Activated CD8-positive, alpha-beta memory T cell treated with anti-CD3 and anti-CD28 coated beads, Interleukin-2, amount 50 U/mL, for 24 hours (primary cell): ENCODE data around the gene HMGA1.

Experiments
- DNase-seq: peaks from one replicate; pipeline ENCODE4 v3.0.0-alpha.2; 2020; ENCODE audit errors: extremely low read depth

Gene HMGA1

DNA sequence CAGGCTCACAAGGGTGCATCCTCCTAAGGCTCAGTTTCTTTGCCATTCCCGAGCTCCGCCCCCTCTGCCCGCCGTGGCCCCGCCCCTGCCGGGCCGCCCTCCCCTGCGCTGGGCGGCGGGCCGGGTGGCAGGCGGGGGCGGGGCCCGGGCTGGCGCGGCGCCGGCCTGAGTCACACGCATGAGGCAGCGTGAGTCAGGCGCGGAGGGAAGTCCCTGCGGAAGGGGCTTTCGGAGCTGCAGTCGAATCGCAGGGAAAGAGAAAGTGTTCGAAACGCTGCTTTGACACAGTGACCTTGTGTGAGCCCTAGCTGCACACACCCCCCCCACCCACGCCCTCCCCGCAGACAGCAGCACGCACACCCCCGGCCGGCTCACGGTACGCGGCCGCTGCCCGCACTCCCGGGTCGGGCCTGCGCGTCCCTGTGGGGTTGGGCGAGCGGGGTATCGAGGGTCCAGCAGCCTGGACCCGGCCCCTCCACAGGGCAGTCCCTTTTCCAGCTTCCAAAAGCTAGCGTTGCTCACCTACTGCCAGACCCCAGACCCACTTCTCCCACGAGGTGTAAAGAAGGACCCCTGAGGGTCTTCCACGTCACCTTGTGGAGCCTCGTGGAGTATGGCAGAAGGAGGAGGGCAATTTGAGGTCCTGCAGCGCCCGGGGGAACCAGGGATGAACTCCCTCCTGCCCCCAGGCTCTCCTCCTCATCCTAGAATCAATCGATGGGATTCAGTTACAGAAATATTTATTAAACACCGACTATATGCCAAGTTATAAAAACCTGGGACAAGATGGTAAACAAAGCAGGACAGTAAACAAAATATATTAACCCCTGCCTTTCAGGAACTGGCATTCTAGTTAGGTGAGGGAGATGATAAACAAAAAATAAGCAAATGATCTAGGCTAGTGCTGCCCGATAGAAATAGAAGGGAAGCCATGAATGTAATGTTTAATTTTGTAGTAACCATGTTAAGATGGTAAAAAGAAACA lies 12.4 kb upstream of the HMGA1 start:
- peak; percentile 75 for DNase-seq

- no peak for DNase-seq
Measured at GRCh38 chr6:34225551-34225950, 11.1 kb upstream of the HMGA1 start.

DNA sequence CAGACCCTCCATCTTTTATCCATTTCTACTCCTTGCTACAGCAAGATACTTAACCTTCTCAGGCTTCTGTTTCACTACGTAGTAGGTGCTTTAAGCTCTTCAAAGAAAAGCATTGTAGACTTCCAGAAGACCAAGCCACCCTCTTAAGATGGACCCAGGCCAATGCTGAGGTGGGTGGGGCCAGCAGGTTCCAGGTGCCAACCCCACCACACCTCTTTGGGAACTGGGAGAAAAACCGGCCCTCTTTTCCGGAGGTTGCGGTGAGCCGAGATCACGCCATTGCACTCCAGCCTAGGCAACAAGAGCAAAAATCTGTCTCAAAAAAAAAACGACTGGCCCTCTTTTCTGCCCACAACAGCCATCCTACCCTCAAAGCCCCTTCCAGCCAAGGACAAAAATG lies 10.6 kb upstream of the HMGA1 start:
- DNase-seq = no peak

DNA sequence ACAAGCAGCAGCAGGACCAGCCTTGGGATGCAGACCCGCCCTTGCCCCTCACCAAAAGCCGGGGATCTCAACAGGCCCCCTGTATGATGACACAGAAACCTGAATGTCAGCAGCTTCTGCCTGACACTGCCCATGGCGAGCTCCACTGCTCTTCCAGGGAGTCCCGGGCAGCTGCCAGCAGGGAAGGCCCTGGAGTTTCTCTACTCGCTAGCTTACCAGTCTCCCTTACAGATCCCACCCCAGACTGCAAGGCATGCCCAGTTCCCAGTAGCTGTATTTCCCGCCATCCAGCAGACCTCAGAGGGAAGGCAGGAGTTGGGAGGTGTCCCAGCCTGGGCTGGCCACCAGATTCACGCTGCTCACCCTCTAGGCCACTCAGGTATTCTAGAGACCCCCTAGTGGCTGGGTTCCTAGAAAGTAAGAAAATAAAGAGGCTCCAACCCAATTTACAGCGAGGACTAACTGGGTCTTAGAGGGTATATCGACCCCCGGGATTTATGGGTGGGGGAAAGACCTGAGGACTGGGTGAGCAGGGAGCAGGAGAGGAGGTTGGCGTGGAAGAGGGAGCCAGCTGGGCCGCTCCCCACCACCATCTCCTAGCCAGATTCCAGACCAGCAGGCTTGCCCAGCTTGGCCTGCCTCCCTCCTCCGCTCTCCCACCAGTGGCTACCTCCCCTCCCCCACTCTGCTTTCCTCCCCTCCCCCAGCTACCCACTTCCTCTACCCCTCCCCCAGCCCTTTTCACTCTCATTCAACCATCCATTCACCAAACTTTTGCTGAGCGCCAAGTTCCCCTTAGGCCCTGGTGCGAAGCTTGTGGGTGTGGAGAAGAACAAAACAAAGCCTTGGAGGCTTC lies 9.7 kb upstream of the HMGA1 start:
- no peak for DNase-seq

- no peak for DNase-seq
Measured at GRCh38 chr6:34227761-34228421, 8.8 kb upstream of the HMGA1 start.

DNA sequence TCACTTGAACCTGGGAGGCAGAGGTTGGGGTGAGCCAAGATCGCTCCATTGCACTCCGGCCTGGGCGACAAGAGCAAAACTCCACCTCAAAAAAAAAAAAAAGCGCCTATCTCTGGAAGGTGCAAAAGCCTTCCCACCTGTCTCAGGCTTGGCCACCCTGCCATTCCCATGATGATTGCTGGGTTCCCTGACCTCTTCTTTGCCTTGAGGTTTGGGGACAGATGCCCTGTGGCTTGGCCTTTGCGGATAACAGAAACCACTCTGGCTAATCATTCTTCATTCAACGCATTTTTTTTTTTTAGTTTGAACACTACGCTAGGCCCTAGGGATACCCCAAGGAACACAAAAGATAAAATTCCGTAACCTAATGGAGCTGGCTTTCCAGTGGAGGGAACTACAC lies 6.8 kb upstream of the HMGA1 start:
- no peak for DNase-seq

- no peak for DNase-seq
Measured at GRCh38 chr6:34230653-34231371, 5.9 kb upstream of the HMGA1 start.

DNA sequence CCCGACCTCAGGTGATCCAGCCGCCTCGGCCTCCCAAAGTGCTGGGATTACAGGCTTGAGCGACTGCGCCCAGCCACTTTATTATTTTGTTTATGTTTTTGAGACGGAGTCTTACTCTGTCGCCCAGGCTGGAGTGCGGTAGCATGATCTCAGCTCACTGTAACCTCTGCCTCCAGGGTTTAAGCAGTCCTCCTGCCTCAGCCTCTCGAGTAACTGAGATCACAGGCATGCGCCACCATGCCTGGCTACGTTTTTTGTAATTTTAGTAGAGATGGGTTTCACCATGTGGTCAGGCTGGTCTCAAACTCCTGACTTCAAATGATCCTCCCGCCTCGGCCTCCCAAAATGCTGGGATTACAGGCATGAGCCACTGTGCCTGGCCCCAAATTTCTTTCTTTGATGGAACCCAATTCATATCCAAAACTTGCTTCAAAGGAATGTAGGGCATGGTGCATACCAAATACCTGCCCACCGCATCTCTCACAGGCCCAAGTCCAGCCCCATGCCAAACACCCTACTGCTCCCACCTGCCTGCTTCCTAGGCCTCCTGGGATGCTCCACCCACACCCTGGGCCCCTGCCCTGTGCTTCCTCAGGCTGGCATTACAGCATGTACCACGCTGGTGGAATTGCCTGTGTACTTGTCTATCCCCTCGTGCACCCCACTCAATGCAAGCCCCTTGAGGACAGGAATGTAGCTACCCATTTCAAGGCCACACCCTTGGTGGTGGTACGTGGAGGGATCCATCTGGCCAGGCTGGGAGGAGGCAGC lies 4.9 kb upstream of the HMGA1 start:
- no peak for DNase-seq

GRCh38 chr6:34232901-34233300 lies 3.8 kb upstream of the HMGA1 start:
- no peak for DNase-seq

DNA sequence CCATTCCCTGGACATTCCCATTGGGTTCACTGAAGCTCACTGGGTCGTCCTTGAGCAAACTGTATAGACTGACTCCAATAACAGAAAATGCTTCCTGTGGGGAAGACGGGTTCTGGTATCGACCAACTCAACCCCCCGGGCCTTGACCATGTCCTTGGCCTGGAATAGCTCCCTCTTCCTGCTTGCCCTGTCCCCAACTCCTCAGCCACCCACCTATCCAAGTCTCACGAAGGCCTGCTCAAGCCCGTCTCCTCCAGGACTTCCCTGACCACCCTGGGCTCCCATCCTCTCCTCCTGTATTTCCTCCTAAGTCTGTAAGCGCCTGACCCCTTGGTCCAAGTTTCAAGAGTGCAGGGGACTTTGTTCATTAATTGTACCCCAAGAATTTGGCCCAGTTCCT lies 2.8 kb upstream of the HMGA1 start:
- DNase-seq = no peak

DNA sequence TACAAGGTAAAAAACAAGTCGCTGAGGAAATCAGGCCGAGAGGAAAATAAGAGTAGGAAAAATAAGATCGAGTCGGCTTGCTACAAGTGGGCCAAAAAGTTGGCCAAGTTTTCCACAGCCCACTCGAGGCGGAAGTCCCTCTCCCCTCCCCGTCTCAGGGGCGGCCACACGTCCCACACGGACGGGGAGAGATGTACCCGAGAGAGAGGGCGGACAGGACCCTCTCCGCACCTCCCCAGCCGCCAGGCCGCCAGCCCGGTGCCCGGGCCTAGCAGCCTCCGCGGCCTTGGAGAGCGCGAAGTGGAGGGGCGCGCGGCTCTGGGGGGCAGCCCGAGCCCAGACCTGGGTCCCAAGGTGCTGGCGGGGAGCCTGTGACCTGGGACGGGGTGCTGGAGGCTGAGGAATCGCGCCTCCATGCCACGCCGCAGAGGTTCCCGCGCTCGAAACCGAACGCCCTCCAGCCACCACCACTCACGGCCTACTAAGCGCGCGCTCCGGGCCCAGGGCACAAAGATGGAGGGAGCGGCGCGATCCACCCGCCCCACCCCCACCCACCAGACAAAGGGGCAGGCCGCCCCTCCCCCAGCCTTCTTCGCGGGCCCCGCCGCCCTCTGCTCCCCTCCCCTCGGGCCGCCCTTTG lies 1.9 kb upstream of the HMGA1 start:
- no peak for DNase-seq

DNA sequence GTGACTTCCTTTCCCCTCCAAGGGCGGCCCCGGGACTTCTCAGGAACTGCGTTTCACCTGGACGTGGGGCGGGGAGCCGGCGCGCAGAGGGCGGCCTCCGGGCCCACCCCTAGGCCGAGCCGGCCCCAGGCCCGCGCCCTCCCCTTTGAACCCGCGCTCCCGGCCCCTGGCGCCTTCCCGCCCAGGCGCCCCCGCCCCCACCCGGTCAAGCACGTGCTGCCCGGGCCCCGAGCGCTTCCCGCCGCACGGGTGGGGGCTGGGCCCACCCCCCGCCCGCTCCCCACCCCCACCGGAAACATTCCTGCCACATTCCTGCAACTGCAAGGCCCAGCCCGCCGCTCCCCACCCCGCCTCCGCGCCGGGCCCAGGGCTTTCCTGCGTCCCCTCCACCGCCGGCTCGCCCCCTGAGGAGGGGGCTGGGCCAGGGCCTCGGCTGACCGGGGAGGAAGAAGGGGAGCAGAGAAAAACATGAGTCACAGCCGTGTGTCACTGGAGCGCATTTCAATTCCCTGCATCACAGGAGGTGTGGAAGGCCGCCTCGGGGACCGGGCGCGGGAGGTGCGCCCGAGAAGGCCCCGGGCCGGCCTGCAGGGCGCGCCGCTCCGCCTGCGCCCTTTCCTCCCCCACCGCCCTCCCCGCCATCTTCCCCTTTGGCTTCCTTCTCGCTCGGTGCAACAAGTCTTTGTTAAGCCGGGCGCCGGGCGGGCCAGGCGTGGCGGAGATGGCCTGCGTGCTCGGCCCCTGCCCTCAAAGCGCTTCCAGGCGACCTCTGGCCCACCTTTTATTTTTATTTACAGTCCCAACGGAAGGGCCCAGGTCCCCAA lies 1.2 kb upstream of the HMGA1 start:
- no peak for DNase-seq

- DNase-seq = no peak
Measured at GRCh38 chr6:34236131-34236442, 586 bp upstream of the HMGA1 start.

- DNase-seq = no peak
Measured at GRCh38 chr6:34237316-34237721, 646 bp downstream of the HMGA1 start.

DNA sequence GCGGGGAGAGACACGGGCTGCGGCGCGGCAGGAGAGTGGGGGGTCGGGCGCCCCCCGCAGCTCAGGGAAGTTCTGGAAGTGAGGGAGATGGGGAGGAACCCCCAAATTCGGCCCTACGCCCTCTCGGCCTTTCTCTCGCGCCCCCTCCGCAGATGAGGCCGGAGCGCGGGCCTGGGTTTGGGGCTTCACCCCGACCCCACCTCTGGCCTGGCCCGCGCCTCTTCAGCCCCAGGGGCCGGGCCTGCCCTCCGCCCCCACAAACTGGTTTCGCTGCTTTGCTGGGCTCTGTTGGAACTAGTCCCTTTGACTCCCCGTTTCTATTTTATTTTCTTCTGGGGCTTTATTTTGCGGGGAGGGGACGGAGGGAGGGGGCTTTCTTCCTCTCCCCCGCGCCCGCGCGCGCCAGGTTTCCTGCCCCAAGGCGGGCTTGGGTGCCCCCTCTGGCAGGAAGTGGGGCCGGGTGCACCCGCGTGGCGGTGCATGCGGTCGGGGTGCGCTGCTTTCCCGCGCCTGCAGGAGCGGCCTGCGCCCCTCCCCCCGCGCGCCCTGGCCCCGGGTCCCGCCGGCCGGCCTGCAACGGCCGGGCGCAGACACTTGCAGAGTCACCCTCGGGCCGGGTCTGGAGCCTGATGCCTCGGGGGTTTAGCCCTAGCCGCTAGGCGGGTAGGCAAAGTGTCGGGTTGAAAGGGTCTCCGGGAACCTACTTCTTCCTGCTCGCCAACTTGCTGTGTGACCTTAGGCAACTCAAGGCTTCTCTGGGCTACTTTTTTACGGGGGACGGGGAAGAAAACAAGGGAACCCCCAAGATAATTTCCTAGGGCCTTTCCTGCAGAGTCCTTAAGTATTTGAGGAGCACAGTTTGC lies 1.3 kb downstream of the HMGA1 start:
- no peak for DNase-seq

GRCh38 chr6:34238585-34239499 lies 2.2 kb downstream of the HMGA1 start:
- DNase-seq = no peak

DNA sequence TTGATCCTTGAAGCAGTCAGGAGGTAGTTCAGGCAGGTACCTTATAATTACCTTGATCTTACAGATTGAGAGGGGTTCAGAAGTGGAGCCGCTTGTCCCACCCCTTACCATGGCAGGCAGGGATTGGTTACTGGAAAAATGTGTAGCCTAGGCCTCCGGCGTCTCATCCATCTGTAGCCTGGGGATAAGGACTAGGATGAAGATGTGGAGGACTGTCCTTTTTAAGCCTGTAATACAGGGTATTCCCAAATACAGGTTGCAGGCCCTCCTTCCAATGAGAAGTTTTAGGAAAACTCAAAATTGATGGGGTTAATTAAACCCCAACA lies 2.8 kb downstream of the HMGA1 start:
- DNase-seq = no peak

DNA sequence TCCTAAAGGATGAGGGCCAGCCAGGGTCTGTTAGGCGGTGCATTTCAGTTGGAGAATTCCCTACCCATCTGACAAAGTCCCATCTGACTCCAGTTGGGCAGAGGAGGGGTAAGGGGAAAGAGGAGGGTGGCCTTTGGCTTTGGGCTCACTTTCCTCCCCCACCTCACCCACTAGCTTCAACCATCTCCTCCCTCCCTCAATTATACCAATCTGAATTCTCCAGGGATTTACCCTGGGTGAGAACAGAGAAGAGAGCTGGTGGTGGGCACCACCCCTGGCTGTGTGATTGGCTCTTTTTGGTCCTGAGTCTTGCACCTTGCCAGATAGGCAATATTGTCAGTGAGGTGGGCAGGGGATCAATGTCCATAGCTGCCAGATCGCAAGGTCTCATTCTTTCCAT lies 3.2 kb downstream of the HMGA1 start:
- no peak for DNase-seq
